Measurements from ENCODE around the gene ARHGAP6.

ARHGAP6 gene

DNA sequence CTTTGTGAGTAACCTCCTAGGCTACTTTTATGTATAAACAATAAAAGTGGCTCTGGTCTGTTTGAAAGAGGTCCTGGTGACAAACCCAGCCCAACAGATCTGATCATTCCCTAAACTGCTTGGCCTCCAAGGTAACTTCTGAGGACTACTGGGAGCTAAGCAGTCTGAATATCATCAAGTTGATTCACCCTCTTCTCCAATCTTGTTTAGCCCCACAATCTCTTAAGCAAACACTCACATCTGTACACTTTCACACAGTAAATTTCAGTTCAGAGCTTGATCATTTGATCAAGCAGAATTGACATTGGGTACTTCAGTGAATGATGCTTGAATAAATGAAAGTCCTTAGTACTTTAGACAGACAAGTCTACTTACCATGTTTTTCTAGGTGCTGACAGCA, 479.9 kb downstream of the ARHGAP6 start:
- no peak for TF ChIP-seq EZH2phosphoT487 (IDR thresholded peaks at IDR 0.05; ENCODE audit: low read length)
- no peaks in the 10 kb centered on the region for H3K9me2 ChIP-seq (replicated peaks; ENCODE audit: insufficient read depth, low read length)
- H3K9me3 ChIP-seq (replicated peaks; ENCODE audit: insufficient read depth, low read length) = no peaks in the 10 kb centered on the region
- H2AFZ ChIP-seq (ENCODE audit: low read length) = no peak overlapping the region
- no peak overlapping the region for H3K4me3 ChIP-seq (ENCODE audit: low read length)
- H3K79me2 ChIP-seq (ENCODE audit: low read length) = no peaks in the 10 kb centered on the region
- no peak for DNase-seq
- no peak overlapping the region for H3K9ac ChIP-seq (ENCODE audit: low read length)
- no peaks in the 10 kb centered on the region; the same call in 1 of the 2 replicates for H3K36me3 ChIP-seq (replicated peaks; ENCODE audit: insufficient read depth, low read length)
- H3K27ac ChIP-seq (ENCODE audit: low read length) = no peak overlapping the region
- no peaks in the 10 kb centered on the region for H3K27me3 ChIP-seq (replicated peaks; ENCODE audit: insufficient read depth, low read length)
- no peaks in the 10 kb centered on the region for H4K20me1 ChIP-seq (ENCODE audit: insufficient read depth, low read length)
- H3F3A ChIP-seq (ENCODE audit: insufficient read depth, low read length) = peaks cover 5% of the 10 kb centered on the region
- no peak overlapping the region for H3K4me2 ChIP-seq (ENCODE audit: low read depth, low read length)
- H3K4me1 ChIP-seq (ENCODE audit: low read length) = peaks cover 12% of the 10 kb centered on the region

GRCh38 chrX:11180571-11180970, 485.1 kb downstream of the ARHGAP6 start:
- no peak overlapping the region for H3K4me3 ChIP-seq (ENCODE audit: low read length)
- peaks cover 2% of the 10 kb centered on the region; the same call in 1 of the 2 replicates for H3K36me3 ChIP-seq (replicated peaks; ENCODE audit: insufficient read depth, low read length)
- no peaks in the 10 kb centered on the region for H4K20me1 ChIP-seq (ENCODE audit: insufficient read depth, low read length)
- peaks cover 18% of the 10 kb centered on the region for H3K4me1 ChIP-seq (ENCODE audit: low read length)
- no peak overlapping the region for H3K27ac ChIP-seq (ENCODE audit: low read length)
- DNase-seq = no peak
- H2AFZ ChIP-seq (ENCODE audit: low read length) = no peak overlapping the region
- no peaks in the 10 kb centered on the region for H3K79me2 ChIP-seq (ENCODE audit: low read length)
- H3K9ac ChIP-seq (ENCODE audit: low read length) = no peak overlapping the region
- no peak overlapping the region for H3K4me2 ChIP-seq (ENCODE audit: low read depth, low read length)
- H3F3A ChIP-seq (ENCODE audit: insufficient read depth, low read length) = no peaks in the 10 kb centered on the region
- no peaks in the 10 kb centered on the region for H3K9me2 ChIP-seq (replicated peaks; ENCODE audit: insufficient read depth, low read length)
- TF ChIP-seq, protein P1, sequence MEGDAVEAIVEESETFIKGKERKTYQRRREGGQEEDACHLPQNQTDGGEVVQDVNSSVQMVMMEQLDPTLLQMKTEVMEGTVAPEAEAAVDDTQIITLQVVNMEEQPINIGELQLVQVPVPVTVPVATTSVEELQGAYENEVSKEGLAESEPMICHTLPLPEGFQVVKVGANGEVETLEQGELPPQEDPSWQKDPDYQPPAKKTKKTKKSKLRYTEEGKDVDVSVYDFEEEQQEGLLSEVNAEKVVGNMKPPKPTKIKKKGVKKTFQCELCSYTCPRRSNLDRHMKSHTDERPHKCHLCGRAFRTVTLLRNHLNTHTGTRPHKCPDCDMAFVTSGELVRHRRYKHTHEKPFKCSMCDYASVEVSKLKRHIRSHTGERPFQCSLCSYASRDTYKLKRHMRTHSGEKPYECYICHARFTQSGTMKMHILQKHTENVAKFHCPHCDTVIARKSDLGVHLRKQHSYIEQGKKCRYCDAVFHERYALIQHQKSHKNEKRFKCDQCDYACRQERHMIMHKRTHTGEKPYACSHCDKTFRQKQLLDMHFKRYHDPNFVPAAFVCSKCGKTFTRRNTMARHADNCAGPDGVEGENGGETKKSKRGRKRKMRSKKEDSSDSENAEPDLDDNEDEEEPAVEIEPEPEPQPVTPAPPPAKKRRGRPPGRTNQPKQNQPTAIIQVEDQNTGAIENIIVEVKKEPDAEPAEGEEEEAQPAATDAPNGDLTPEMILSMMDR (IDR thresholded peaks at IDR 0.05; ENCODE audit: low read length) = no peak
- TF ChIP-seq EZH2phosphoT487 (IDR thresholded peaks at IDR 0.05; ENCODE audit: low read length) (no peak), EZH2 (optimal IDR thresholded peaks at IDR 0.05; ENCODE audit: low read depth, low read length) (no peak)
- H3K27me3 ChIP-seq (replicated peaks; ENCODE audit: insufficient read depth, low read length) = no peaks in the 10 kb centered on the region
- no peaks in the 10 kb centered on the region for H3K9me3 ChIP-seq (replicated peaks; ENCODE audit: insufficient read depth, low read length)

DNA sequence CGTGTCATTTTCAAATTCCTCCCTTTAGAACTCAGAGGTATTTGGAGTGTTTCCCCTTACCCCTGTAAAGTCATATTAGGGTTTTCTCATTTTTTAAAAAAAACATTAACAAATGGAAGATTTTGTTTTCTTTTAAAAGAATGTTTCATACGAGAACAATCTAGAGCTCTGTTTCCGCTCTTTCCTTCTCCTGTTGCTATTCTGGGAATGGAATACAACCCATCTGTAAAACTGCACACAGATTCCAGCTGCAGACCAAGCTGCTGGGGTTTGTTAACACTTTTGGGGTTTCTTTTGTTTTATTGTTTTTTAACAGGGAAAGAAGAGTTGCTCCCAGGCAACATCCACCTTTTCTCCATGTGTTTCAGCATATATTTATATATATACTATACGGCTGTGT, 493.3 kb downstream of the ARHGAP6 start:
- Histone ChIP-seq H3K4me2 (ENCODE audit: low read depth, low read length) (no peak overlapping the region), H3K9ac (ENCODE audit: low read length) (no peak overlapping the region), H4K20me1 (ENCODE audit: insufficient read depth, low read length) (no peaks in the 10 kb centered on the region), H2AFZ (ENCODE audit: low read length) (no peak overlapping the region), H3K9me2 (replicated peaks; ENCODE audit: insufficient read depth, low read length) (no peaks in the 10 kb centered on the region), H3K9me3 (replicated peaks; ENCODE audit: insufficient read depth, low read length) (no peaks in the 10 kb centered on the region), H3K27ac (ENCODE audit: low read length) (no peak overlapping the region), H3K27me3 (replicated peaks; ENCODE audit: insufficient read depth, low read length) (no peaks in the 10 kb centered on the region), H3K79me2 (ENCODE audit: low read length) (no peaks in the 10 kb centered on the region), H3F3A (ENCODE audit: insufficient read depth, low read length) (no peaks in the 10 kb centered on the region), H3K4me3 (ENCODE audit: low read length) (no peak overlapping the region), H3K4me1 (ENCODE audit: low read length) (peaks cover 12% of the 10 kb centered on the region), H3K36me3 (replicated peaks; ENCODE audit: insufficient read depth, low read length) (no peaks in the 10 kb centered on the region)
- DNase-seq = no peak
- TF ChIP-seq, protein P1 (IDR thresholded peaks at IDR 0.05; ENCODE audit: low read length) = no peak
- TF ChIP-seq EZH2phosphoT487 (IDR thresholded peaks at IDR 0.05; ENCODE audit: low read length) = no peak
- TF ChIP-seq EZH2 (optimal IDR thresholded peaks at IDR 0.05; ENCODE audit: low read depth, low read length) = no peak

GRCh38 chrX:11171956-11172355, 493.8 kb downstream of the ARHGAP6 start:
- Histone ChIP-seq H3K9me2 (replicated peaks; ENCODE audit: insufficient read depth, low read length) (no peaks in the 10 kb centered on the region), H3K4me3 (ENCODE audit: low read length) (no peak overlapping the region), H3K27ac (ENCODE audit: low read length) (no peak overlapping the region), H3K9ac (ENCODE audit: low read length) (no peak overlapping the region), H2AFZ (ENCODE audit: low read length) (no peak overlapping the region), H3K4me2 (ENCODE audit: low read depth, low read length) (no peak overlapping the region), H3K9me3 (replicated peaks; ENCODE audit: insufficient read depth, low read length) (no peaks in the 10 kb centered on the region), H3K79me2 (ENCODE audit: low read length) (no peaks in the 10 kb centered on the region), H3F3A (ENCODE audit: insufficient read depth, low read length) (no peaks in the 10 kb centered on the region), H3K36me3 (replicated peaks; ENCODE audit: insufficient read depth, low read length) (no peaks in the 10 kb centered on the region), H3K4me1 (ENCODE audit: low read length) (peaks cover 7% of the 10 kb centered on the region), H3K27me3 (replicated peaks; ENCODE audit: insufficient read depth, low read length) (no peaks in the 10 kb centered on the region), H4K20me1 (ENCODE audit: insufficient read depth, low read length) (no peaks in the 10 kb centered on the region)
- TF ChIP-seq EZH2 (optimal IDR thresholded peaks at IDR 0.05; ENCODE audit: low read depth, low read length) (no peak), EZH2phosphoT487 (IDR thresholded peaks at IDR 0.05; ENCODE audit: low read length) (no peak)
- TF ChIP-seq, protein P1 (IDR thresholded peaks at IDR 0.05; ENCODE audit: low read length) = no peak
- DNase-seq = no peak
